ENCODE data around the gene DDX53. TPM values are rescaled to one million over a fixed set of nuclear protein-coding genes. Genes with fewer than 3 reads are reported as not detected.

DDX53 gene
- total and polyA plus RNA-seq, 9 of the 15 experiments (the other 6 are each of a cell fraction or from before 2014, with no cell fraction given) = 0.25 to 3.3 (median 2.4) TPM

DNA sequence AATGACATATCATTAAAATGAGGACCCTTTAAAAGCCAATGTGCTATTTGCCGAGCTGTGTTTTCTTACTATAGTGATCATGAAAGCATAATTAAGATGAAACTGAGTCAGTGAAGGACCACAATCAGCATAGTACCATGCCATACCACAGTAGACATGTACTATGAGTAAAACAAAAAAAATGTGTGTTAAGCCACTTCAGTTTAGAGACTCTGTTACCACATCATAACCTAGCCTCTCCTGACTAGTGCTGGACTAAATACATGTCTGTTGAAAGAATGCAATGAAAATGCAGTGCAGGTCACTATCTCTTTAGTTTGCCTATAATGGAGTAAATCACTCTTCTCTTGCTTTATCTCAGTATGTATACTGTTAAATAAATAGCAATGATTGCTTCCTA lies 12.3 kb upstream of the DDX53 start:
- Histone ChIP-seq H3K36me3 (ENCODE audit: control insufficient read depth, insufficient read depth, low read length) (no peaks in the 10 kb centered on the region), H3K4me3 (no peak overlapping the region), H3K79me2 (ENCODE audit: control insufficient read depth, insufficient read depth, low read length) (no peaks in the 10 kb centered on the region), H2AFZ (ENCODE audit: low read depth, low read length) (no peak overlapping the region), H3K4me2 (ENCODE audit: insufficient read depth, low read length) (no peak overlapping the region), H3K27me3 (ENCODE audit: control insufficient read depth in 2 of 2, insufficient read depth in 2 of 2, low read length in 2 of 2) (no peaks in the 10 kb centered on the region), H3K4me1 (replicated peaks in 1 of 2; ENCODE audit: control insufficient read depth in 2 of 2, insufficient read depth in 2 of 2, low read length in 2 of 2) (no peaks in the 10 kb centered on the region), H4K20me1 (replicated peaks; ENCODE audit: control insufficient read depth, insufficient read depth, low read length) (no peaks in the 10 kb centered on the region), H3K9me1 (ENCODE audit: control insufficient read depth, insufficient read depth, low read length) (no peaks in the 10 kb centered on the region), H3K9me3 (replicated peaks; ENCODE audit: control insufficient read depth, insufficient read depth, low read depth, low read length) (no peaks in the 10 kb centered on the region), H3K9ac (ENCODE audit: insufficient read depth in 1 of 2, low read depth in 2 of 2, low read length in 2 of 2) (no peak overlapping the region), H3K27ac (ENCODE audit: extremely low read depth, low read depth, low read length) (no peak overlapping the region)
- in situ Hi-C loops (cut with MboI) (no loop called here), intact Hi-C loops (cut with micrococcal nuclease) (no loop called here)
- TF ChIP-seq DLX4 (CRISPR knock-in tag; IDR thresholded peaks at IDR 0.05) (no peak), STAT5A (IDR thresholded peaks at IDR 0.05; ENCODE audit: borderline replicate concordance, low read length) (no peak), ETV5 (CRISPR knock-in tag; IDR thresholded peaks at IDR 0.05; ENCODE audit: low read depth) (no peak), BRCA1 (IDR thresholded peaks at IDR 0.05) (no peak), BRCA1 (CRISPR knock-in tag; IDR thresholded peaks at IDR 0.05) (no peak), ZC3H4 (CRISPR knock-in tag; IDR thresholded peaks at IDR 0.05; ENCODE audit: borderline replicate concordance) (no peak)
- no peak for DNase-seq (ENCODE audit: extremely low read depth in 1 of 4, low spot score in 3 of 4)
- FAIRE-seq = no peak
- WGBS (ENCODE audit: insufficient coverage, low coverage, missing lambda C conversion rate) = 0% methylated on average over 1 of the region's 1 CpG
- POLR2A ChIA-PET = no interaction called here
- no peak for ATAC-seq
- CTCF ChIA-PET (ENCODE audit: low intra/inter-chr PET ratio) = no interaction called here
- no TSS peak for BruUV-seq (replicated peaks)

GRCh38 chrX:23003116-23003515 lies 3.4 kb downstream of the DDX53 start:
- Histone ChIP-seq H3K27me3 (ENCODE audit: control insufficient read depth in 2 of 2, insufficient read depth in 2 of 2, low read length in 2 of 2) (no peaks in the 10 kb centered on the region), H3K79me2 (ENCODE audit: control insufficient read depth, insufficient read depth, low read length) (no peaks in the 10 kb centered on the region), H3K4me1 (replicated peaks in 1 of 2; ENCODE audit: control insufficient read depth in 2 of 2, insufficient read depth in 2 of 2, low read length in 2 of 2) (no peaks in the 10 kb centered on the region), H4K20me1 (replicated peaks; ENCODE audit: control insufficient read depth, insufficient read depth, low read length) (no peaks in the 10 kb centered on the region), H3K4me3 (no peak overlapping the region), H3K9me1 (ENCODE audit: control insufficient read depth, insufficient read depth, low read length) (no peaks in the 10 kb centered on the region), H3K36me3 (ENCODE audit: control insufficient read depth, insufficient read depth, low read length) (no peaks in the 10 kb centered on the region), H3K9me3 (replicated peaks; ENCODE audit: control insufficient read depth, insufficient read depth, low read depth, low read length) (no peaks in the 10 kb centered on the region), H3K27ac (ENCODE audit: extremely low read depth, low read depth, low read length) (no peak overlapping the region), H3K4me2 (ENCODE audit: insufficient read depth, low read length) (no peak overlapping the region), H2AFZ (ENCODE audit: low read depth, low read length) (no peak overlapping the region), H3K9ac (ENCODE audit: insufficient read depth in 1 of 2, low read depth in 2 of 2, low read length in 2 of 2) (no peak overlapping the region)
- intact Hi-C loops (cut with micrococcal nuclease) = no loop called here
- TF ChIP-seq, protein P1, sequence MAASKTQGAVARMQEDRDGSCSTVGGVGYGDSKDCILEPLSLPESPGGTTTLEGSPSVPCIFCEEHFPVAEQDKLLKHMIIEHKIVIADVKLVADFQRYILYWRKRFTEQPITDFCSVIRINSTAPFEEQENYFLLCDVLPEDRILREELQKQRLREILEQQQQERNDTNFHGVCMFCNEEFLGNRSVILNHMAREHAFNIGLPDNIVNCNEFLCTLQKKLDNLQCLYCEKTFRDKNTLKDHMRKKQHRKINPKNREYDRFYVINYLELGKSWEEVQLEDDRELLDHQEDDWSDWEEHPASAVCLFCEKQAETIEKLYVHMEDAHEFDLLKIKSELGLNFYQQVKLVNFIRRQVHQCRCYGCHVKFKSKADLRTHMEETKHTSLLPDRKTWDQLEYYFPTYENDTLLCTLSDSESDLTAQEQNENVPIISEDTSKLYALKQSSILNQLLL (CRISPR knock-in tag; IDR thresholded peaks at IDR 0.05; ENCODE audit: borderline replicate concordance) = no peak
- ChIA-PET POLR2A (no interaction called here), CTCF (ENCODE audit: low intra/inter-chr PET ratio) (no interaction called here)
- WGBS (ENCODE audit: insufficient coverage, low coverage, missing lambda C conversion rate) = 11% methylated on average over 2 of the region's 2 CpGs
- no TSS peak for BruUV-seq (replicated peaks)
- FAIRE-seq = no peak
- no peak for ATAC-seq
- DNase-seq (ENCODE audit: extremely low read depth in 1 of 4, low spot score in 3 of 4) = no peak
- in situ Hi-C loops (cut with MboI) = no loop called here
